A172 (cell line): Measurements from ENCODE around the gene RBM15. TPM values are rescaled to one million over a fixed set of nuclear protein-coding genes. Genes with fewer than 3 reads are reported as not detected.

ENCODE experiments used
- DNase-seq: peaks from one replicate; pipeline ENCODE4 v3.0.0-alpha.2; 2015; ENCODE audit warnings: low spot score
- total RNA-seq: library from RNA; depleted of rRNA; stranded (reverse); fragments of >200 nt; shearing (Covaris generic); gene quantifications from 2 replicates; pipeline ENCODE4 v1.2.3, GENCODE V29; 2014

The RBM15 gene
- total RNA-seq, 1 experiment from 2014 or later = 27.6 TPM

GRCh38 chr1:110355321-110355720, 16.1 kb downstream of the RBM15 start:
- no peak for DNase-seq

DNA sequence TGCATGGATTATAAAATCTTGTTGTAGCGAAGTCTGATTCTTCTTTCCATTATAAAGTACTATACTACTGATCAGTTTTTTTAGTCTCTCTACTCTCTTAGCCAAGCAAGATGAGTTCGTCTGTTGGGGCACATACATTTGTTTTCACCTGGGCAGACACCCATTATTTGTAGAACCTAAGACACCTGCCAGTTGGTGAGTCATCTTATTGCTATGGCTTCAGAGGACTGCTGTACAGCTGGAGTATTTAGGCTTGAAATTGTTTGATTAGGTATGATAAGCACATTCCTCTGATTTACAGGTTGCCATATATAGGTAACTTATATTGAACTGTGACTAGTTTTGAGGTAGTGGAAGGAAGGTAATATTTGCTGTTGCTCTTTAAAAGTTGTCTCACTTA, 17.2 kb downstream of the RBM15 start:
- no peak for DNase-seq

GRCh38 chr1:110360431-110360830, 21.3 kb downstream of the RBM15 start:
- DNase-seq = no peak

DNA sequence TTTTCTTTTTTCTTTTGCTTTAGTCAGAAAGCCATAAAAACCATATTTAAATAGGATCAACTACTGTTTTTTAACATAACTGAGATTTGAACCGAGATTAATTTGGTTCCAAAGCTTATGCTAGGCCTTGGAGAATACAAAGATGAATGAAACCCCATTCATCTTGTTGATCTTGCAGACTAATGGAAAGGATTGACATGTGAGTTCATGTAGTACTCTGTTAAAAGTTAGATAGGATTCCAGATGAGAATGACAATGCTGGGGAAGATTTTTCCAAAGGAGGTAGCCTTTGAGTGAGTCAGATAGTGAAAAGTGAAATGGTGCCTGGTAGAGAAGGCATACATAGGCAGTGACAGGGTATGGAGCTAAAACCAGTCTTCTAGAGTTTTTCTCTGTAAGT, 22.7 kb downstream of the RBM15 start:
- no peak for DNase-seq

GRCh38 chr1:110364221-110364620, 25.0 kb downstream of the RBM15 start:
- DNase-seq = no peak

GRCh38 chr1:110370827-110371226, 31.6 kb downstream of the RBM15 start:
- peak; percentile 36 for DNase-seq

DNA sequence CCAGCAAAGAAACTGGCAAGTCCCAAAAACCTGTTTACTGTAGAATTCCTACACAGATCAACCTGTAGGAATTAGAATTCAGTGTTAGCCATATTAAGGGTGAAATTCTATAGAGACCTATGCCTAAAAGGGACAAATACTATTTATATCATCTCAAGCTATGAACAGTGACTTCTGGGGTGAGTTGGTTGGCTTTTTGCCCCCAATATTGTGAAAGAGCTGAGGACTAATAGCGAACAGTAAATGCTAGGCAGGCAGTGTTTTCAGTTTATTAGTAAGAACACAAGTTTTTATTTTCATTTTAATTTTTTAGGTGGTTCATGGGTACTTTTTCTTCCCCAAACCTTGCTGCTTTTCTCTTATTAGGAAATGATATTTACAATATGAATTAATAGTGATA, 36.3 kb downstream of the RBM15 start:
- DNase-seq = no peak

- DNase-seq = no peak
These were observed 41.6 kb downstream of the RBM15 start for GRCh38 chr1:110380672-110381283.

DNA sequence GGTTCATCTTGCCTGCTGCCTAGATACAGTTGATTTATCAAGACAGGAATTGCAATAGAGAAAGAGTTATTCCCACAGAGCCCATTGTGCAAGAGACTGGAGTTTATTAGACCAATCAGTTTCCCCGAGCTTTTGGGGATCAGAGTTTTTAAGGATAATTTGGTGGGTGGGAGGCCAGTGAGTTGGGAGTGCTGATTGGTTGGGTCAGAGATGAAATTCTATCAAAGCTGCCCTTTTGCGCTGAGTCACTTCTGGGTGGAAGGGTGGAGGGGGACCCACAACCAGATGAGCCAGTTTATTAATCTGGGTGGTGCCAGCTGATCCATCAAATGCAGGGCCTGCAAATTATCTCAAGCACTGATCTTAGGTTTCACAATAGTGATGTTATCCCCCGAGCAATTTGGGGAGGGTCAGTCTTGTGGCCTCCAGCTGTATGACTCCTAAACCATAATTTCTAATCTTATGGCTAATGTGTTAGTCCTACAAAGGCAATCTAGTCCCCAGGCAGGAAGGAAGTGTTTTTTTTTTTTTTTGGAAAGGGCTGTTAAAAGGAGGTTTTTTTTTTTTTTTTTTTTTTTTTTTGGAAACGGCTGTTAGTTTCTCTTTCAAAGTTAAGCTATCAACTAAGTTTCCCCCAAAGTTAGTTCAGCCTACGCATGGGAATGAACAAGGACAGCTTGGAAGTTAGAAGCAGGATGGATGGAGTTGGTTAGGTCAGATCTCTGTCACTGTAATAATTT, 44.2 kb downstream of the RBM15 start:
- DNase-seq = no peak

GRCh38 chr1:110384581-110385321, 45.6 kb downstream of the RBM15 start:
- DNase-seq = no peak

DNA sequence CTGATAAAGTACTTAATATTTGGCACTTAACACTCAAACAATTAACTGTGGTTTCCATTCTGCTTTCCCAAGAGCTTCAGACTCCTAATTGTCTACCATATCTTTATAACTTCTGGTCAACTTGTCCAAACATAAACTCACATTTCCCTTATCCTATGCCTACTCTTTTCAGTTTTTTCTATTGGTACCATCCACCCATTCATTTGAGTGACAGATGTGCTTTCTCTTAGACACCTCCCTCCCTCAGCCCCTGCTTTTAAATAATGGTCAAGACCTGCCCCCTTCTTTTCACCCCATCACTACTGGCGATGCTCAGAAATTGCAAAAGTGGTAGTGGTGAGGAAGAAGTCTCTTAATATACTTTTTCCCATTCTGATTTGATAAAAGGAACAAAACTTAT, 46.2 kb downstream of the RBM15 start:
- no peak for DNase-seq

- DNase-seq = no peak
These were observed 48.0 kb downstream of the RBM15 start for GRCh38 chr1:110387048-110387754.

GRCh38 chr1:110390096-110390495, 50.9 kb downstream of the RBM15 start:
- DNase-seq = peak; percentile 62

- DNase-seq = peak; percentile 68
These were observed 51.6 kb downstream of the RBM15 start, which contains the start of gene SLC16A4 for GRCh38 chr1:110390692-110391245. Gene SLC16A4, minus strand, starts transcription at chr1:110391026. Its CDS starts 1,703 bp downstream, at chr1:110389323.

DNA sequence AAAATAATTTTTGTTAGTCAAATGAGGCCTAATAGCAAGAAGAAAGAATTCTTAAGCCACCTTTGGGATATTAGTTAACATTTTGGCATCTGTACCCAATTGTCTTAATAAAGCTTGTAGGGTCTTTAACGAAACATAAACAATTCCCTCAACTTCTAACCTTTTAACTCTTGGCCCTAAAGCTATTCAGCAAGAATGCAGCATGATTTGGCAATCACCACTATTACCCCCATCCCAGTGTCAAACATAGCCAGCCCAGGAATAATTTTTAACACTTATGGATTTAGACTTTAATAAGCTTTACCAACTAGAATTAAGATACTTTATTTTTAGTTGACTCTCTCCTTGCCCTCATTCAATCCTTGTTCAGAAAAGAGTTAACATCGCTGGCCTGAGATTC, 54.1 kb downstream of the RBM15 start:
- DNase-seq = no peak

- peak; percentile 63 for DNase-seq
These were observed 54.7 kb downstream of the RBM15 start for GRCh38 chr1:110393691-110394492.

DNA sequence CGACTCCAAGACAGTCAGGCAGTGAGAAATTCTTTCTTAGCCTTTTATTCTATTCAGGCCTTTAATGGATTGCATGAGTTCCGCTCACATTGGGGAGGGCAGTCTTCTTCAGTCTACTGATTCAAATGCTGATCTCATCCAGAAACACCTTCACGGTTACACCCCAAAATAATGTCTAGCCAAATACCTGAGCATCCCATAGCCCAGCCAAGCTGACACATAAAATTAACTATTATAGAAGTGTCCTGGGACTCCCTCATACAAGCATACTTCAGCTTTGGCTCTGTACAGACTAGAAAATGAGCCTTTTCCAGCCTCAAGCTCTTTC, 55.3 kb downstream of the RBM15 start:
- no peak for DNase-seq
